HG03521 (cell line): ENCODE results near the gene NDUFB4.

Experiments used
- ATAC-seq: cut with Tn5 transposase; IDR thresholded peaks from one replicate; pipeline ENCODE4 v1.9.1; 2021; ENCODE audit warnings: mild to moderate bottlenecking, moderate library complexity; ENCODE audit not compliant: unreplicated experiment

Gene NDUFB4

GRCh38 chr3:120596116-120596852 lies at the start of gene NDUFB4:
NDUFB4 (plus strand) TSS chr3:120596336; CDS start chr3:120596360, 24 bp downstream.
- peak; percentile 94 for ATAC-seq

GRCh38 chr3:120550546-120550945 lies 45.6 kb upstream of the NDUFB4 start:
- no peak for ATAC-seq

GRCh38 chr3:120552184-120553172 lies 43.7 kb upstream of the NDUFB4 start:
- no peak for ATAC-seq

GRCh38 chr3:120554812-120555606 lies 41.1 kb upstream of the NDUFB4 start:
- no peak for ATAC-seq

DNA sequence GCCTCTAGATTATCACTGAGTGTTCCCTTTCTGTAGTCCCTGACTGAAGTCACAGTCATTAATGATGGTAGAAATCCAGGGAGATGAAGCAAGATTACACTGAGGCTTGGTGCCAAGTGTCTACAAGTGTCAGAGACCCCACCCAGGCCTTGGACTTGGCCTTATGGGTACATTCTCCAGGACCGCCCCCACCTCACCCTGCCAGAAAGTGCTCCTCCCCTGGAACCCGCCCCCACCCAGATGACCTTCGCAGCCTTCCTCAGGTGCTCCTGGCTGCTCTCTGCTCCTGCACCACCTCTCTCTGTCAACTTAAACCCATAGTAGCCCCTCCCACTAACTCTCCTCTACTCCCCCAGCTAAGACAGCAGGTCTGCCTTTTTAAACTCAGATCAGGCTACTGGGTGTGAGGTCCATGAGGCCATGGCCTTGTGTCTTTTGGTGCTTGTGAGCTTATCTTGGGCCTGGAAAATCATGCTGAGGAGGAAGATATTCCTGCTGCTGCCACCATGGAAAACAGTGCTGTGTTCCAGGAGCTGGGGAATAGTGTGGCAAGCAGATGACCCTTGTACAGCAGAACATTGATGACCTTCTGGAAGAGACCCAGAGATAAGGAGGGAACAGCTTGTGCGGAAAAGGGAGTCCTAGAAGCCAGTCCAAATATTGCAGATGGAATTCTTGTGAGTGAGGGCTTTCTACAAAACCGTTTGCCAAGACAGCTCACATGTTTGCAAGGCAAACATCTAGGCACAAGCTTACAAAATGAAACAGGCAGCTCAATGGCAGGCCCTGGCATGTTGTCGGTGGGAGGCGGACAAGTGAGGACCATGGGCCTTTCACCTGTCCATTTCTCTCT lies 40.3 kb upstream of the NDUFB4 start:
- ATAC-seq: no peak

DNA sequence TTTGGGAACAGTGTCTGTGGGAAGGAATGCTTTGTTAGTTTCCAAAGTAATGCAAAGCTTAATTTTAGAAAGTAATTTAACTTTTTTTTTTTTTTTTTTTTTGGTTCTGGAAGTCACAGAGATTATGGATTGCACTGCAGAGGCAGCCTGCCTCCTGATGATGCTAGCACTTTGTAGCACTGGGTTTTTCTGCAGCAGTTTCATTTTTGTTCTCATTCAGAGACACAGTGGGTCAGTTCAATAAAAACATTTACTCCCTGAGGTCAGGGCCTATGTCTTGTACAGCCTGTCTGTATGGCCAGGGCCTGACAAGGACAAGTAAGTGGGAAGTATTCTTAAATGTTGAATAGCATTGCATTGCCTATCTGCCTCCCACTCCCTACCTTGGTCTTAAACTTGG lies 39.0 kb upstream of the NDUFB4 start:
- ATAC-seq: no peak

GRCh38 chr3:120558771-120559241 lies 37.3 kb upstream of the NDUFB4 start:
- ATAC-seq: peak; percentile 97

DNA sequence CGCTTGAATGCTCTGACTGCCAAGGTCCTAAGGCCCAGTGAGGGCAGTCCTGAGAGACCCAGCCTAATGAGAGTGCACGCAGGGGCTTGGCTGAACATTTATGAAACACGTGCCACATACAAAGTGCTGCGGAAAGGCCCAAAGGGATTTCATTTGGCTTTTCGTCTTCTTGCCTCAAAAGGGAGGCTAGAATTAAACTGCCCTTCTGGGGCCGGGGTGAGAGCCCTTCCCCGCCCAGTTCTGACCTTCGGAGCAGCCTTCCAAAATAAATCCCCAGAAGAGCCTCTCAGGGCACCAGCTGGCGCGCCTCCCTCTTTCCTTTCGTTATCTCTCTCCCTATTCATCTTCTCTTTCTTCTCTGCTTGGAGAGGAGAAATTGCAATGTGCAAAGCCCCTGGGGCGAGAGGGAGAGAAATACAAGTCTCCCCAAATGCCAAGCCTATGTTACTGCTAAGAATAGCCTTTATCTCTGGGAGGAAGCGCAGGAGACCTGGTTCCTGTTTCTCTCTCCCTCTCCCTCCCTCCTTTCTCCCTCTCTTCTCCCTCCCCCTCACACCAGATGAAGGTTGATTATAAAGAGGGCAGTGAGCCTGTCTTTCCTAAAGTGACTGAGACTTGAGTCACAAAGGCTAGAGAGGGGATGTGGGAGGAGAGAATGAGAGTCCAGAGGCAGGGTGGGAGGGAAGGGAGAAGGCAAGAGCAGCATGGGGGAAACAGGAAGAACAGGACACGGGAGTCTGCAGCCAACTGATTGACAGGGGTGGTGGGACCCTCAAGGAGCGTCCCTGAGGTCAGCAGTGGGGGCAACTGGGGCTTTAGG lies 36.7 kb upstream of the NDUFB4 start:
- ATAC-seq: peak; percentile 15

- no peak for ATAC-seq
These were observed 35.6 kb upstream of the NDUFB4 start for GRCh38 chr3:120560304-120561250.

GRCh38 chr3:120561251-120562045 lies 34.7 kb upstream of the NDUFB4 start:
- ATAC-seq: peak; percentile 38

GRCh38 chr3:120563356-120564022 lies 32.6 kb upstream of the NDUFB4 start:
- no peak for ATAC-seq

GRCh38 chr3:120566243-120566975 lies 29.7 kb upstream of the NDUFB4 start:
- ATAC-seq: no peak

GRCh38 chr3:120567370-120568201 lies 28.6 kb upstream of the NDUFB4 start:
- ATAC-seq: no peak

- ATAC-seq: no peak
These were observed 28.0 kb upstream of the NDUFB4 start for GRCh38 chr3:120568202-120568531.

DNA sequence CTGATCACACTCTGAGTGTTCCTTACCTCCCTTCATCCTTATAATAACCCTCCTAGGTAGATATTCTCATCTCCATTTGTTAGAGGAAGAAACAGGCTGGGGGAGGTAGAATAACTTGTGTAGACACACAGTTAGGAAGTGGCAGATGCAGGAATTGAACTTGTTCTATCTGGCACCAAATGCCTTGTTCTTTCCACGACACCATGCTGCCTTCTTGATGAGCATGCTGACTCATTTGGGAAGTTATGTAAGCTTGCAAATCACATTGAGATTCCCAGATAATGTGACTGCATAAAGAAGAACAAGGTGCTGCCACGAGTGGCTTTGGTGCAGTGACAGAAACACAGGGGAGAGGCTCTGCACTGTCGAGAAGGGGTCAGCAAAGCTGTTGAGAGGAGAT lies 27.5 kb upstream of the NDUFB4 start:
- ATAC-seq: no peak
